ENCODE data around the gene LRRC75A. TPM values are rescaled to one million over a fixed set of nuclear protein-coding genes. Genes with fewer than 3 reads are reported as not detected.

LRRC75A gene
- total and polyA plus RNA-seq, 2 of the 8 experiments (the other 6 are each of a cell fraction or from before 2014, with no cell fraction given): 9.7 to 9.9 TPM

- no peak for TF ChIP-seq EGR1 (IDR thresholded peaks at IDR 0.05; ENCODE audit: borderline replicate concordance, low read depth, low read length)
- TF ChIP-seq SIN3A (conservative IDR thresholded peaks at IDR 0.05 in 1 of 2, IDR thresholded peaks at IDR 0.05 in 1 of 2; ENCODE audit: low read depth in 1 of 2, low read length in 2 of 2): 0 out of 4 replicates have a peak, but pooled peaks of 1 of the 2 experiments have one; percentile 17
- no peak for TF ChIP-seq ATF3 (IDR thresholded peaks at IDR 0.05; ENCODE audit: insufficient read depth, low read depth, low read length)
- no peak for TF ChIP-seq TCF12 (IDR thresholded peaks at IDR 0.05; ENCODE audit: low read depth, low read length)
- TF ChIP-seq CHD2 (IDR thresholded peaks at IDR 0.05; ENCODE audit: low read length): no peak
- TF ChIP-seq RAD21 (IDR thresholded peaks at IDR 0.05 in 1 of 2, conservative IDR thresholded peaks at IDR 0.05 in 1 of 2; ENCODE audit: low read depth in 2 of 2, low read length in 2 of 2): peak in 1 of 2 experiments; percentile 34; a peak in 2 of 4 replicates
- TF ChIP-seq KDM1A (IDR thresholded peaks at IDR 0.05; ENCODE audit: borderline replicate concordance, low read length): peak; percentile 32; the same call in 1 of the 2 replicates
- TF ChIP-seq ASH2L (IDR thresholded peaks at IDR 0.05; ENCODE audit: low read length): peak; percentile 36
- peak; percentile 57 for TF ChIP-seq E2F6 (IDR thresholded peaks at IDR 0.05)
- peak; percentile 38 for TF ChIP-seq PHF8 (conservative IDR thresholded peaks at IDR 0.05; ENCODE audit: low read depth, low read length)
These were observed at the start of gene LRRC75A (continued) for GRCh38 chr17:16491703-16492612.

All from H1 (cell line).